ENCODE results near the gene DOK6.
"Not testable (repeated sequence)": the region's sequence is repeated elsewhere in the genome, so short reads cannot be mapped to it uniquely, and the experiment has no call there.

The DOK6 gene

DNA sequence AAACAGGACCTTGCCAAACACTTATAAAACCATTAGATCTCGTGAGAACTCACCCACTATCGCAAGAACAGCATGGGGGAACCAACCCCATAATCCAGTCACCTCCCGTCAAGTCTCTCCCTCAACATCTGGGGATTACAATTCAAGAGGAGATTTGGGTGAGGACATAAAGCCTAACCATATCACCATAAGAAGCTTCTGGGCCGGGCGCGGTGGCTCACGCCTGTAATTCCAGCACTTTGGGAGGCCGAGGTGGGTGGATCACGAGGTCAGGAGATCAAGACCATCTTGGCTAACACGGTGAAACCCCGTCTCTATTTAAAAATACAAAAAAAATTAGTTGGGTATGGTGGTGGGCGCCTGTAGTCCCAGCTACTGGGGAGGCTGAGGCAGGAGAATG lies 434.3 kb downstream of the DOK6 start:
- DNase-seq: not testable (repeated sequence)

DNA sequence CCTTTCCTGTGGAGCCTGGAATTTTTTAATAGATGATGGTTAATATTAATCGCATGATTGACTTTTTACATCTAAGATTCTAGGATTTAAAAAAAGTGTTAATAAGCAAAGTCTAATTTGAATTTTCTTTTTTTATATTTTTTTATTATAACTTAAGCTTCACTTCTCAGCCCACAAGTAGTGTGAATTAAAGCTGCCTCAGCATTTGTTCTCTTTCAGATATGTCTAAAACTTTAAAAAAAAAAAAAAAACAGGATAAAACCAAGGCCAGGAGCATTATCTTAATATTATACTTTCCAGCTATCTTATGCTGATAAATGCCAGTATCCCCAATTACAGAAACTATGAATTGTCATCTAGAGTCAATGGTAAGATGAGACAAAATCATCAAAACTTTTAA lies 437.3 kb downstream of the DOK6 start:
- no peak for DNase-seq

DNA sequence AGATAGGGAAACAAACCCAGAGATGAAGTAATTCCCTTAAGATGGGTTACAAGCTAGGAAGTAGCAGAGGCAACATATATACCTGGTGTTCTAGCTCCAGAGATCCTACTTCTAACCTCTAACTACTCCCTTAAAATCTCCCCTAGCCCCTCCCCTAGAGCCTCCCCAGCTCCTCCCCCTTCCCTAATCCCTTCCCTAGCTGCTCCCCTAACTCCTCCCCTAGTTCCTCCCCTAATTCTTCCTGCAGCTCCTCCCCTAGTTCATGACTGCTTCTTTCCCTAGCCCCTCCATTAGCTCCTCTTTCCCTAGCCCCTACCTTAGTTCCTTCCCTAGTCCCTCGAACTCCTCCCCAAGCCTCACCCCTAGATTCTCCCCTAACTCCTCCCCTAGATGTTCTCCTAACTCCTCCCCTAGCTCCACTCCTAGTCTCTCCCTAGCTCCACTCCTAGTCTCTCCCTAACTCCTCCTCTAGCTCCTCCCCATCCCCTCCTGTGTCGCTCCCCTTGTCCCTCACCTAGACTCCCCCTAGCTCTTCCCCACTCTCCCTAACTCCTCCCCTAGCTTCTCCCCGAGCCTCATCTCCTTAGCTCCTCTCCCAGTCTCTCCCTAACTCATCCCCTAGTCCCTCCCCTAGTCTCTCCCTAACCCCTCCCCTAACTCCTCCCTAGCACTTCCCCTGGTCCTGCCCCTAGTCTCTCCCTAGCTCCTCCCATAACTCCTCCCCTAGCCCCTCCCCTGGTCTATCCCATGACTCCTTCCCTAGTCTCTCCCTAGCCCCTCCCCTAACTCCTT lies 438.1 kb downstream of the DOK6 start:
- DNase-seq: no peak

DNA sequence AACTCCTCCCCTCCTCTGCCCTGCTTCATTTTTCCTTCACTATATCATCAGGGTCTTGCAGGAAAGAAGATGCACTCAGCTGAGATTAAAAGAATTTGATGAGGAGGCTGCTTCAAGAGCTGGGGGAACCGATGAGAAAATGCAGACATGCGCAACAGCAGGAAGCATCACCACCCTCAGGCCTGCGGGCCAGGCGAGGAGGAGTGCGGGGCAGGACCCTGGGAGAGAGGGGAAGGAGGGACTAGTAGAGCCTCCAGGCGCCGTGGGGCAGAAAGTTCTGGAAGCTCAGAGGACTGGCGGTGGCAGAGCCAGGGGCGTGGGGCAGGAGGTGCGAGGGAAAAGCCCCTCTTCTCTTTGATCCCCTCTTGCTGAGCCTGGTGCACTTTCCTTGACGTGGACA lies 438.8 kb downstream of the DOK6 start:
- DNase-seq: no peak

DNA sequence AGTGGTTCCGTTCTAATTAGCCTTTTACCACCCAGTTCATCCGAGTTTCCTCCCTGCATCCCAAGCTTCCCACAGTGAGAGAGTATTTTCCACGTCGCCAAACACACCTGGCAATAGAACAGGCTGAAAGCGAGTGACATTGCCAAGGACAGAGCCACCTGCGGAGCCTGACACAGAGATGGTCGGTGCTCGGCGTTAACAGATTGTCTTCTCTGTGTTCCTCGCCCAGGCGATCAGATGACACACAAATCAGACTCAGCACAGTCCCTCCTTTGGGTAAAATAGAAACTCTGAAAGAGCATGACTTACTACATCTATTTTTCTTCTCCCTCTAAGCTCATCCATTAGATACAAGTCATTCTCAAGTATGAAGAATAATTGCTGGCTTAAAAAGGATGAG lies 439.3 kb downstream of the DOK6 start:
- no peak for DNase-seq

DNA sequence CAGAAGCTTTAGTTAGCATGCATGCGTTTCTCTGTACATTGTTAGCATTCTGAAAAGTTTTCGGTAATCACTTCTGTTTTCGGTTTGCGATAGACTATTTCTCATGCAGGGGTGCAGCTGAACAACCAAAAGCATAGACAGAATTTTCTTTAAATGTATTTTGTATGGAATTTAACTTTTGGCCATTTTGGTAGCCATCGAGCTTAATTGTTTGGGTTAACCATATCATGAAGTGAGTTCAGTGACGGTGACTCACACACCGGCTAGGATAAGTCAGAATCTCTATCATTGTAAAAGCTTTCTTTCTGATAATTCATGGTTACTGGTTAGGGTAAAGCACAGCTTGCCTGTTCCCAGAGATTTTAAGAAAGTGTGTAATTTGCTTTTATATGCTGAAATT lies 439.8 kb downstream of the DOK6 start:
- DNase-seq: no peak

DNA sequence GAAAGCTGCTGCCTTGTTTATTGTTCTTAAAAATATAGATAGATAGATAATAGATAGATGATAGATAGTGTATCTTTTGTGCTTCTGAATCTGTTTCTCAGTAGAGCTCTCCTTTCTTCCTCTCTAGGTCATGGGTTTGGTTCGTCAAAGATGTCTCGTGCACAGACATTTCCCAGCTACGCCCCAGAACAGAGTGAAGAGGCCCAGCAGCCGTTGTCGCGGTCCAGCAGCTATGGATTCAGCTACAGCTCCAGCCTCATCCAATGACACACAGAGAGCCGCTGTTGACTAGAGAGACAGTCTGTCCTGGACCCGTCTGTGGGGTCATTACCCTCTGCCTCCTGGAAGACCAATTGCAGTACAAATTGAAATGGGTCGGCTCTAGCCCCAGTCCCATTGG lies 440.4 kb downstream of the DOK6 start:
- DNase-seq: no peak

DNA sequence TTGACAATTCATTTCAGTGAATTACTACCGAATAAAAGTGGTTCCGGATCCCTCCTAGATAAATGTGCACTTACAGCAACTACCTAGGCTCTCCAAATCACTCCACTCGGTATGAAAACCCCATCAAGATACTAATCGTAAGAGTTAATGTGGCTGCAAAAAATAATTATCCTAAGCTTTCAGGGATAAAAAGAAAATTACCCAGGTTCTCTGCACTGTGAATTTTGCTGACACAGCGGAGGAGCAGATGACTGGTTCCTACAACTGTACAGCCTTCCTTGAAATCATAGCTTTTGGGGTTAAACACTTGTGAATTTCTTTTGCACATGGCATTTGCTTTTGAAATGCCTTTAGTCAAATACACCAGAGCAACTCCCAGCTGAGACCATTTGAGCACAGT lies 442.3 kb downstream of the DOK6 start:
- no peak for DNase-seq

DNA sequence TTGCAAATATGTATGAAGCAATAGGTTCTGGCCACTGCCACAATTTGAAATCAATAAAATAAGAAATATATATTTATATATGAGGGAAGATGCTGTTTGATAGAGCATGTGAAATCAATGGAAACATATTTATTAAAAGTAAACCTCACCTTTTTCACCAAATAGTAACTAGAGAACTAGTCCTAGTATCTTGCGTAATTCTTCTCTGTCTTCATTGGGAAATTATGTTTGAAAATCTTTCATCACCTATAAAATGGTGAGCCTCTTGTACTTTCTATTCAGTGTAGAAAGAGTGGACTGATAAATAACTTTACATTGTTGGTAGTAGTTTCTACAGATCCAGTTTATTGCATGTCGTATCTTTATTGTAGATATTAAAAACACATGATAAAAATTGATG lies 444.0 kb downstream of the DOK6 start:
- no peak for DNase-seq

DNA sequence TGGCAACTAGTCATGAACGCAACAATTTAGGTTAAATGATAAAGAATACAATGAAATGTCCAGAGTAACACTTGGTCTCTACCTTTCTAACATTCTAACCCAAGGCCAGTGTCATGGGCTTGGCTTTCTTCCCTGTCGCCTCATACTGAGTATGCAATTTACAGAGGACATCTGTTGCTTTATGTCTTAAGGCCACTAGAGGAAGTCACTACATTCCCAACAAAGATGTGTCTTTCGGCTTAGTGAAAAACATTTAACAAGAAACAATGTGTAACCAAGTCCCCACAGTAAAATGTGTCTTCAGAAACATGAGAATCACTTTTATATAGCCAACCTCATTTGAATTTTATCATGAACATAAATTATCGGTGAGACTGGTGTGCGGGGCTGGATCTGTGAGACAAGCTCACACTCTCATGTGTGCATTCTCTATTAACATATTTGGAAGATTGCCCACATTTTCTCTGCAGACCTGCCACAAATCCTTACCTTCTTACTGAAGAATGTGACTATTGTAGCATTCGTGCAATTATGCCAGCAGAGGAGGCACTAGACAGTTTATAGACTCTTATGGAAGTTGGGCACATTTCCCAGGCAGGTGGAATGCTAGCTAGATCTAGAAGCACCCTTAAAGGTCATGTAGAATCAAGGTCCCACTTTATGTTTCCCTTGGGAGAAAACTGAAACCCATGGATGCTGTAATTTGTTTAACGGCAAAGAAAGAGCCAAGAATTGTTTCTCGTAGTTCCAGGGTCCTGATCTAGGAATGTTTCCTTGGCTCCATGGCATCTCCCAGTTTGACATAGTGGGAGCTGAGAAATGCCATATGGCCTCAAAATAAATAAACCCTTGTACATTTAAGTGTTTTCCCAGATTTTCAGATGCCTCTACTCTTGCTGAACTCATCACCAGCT lies 445.2 kb downstream of the DOK6 start:
- no peak for DNase-seq

DNA sequence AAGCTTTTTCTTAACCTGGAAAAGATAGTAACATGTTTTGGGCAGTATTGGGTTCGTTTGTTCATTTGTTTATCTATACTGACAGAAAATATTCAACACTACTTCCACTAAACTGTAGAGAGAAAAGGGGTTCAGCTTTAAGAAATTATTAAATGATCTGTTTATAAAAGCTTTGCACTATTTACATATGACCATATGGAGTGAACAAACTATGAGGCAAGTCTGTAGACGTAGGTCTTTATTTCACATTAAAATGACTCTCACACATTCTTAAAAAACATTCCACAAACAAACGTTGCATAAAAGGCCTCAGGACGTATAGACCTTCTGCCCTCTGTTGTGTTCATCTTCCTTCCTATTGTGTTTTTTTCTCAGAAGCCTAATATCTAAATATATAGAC lies 452.4 kb downstream of the DOK6 start:
- no peak for DNase-seq

DNA sequence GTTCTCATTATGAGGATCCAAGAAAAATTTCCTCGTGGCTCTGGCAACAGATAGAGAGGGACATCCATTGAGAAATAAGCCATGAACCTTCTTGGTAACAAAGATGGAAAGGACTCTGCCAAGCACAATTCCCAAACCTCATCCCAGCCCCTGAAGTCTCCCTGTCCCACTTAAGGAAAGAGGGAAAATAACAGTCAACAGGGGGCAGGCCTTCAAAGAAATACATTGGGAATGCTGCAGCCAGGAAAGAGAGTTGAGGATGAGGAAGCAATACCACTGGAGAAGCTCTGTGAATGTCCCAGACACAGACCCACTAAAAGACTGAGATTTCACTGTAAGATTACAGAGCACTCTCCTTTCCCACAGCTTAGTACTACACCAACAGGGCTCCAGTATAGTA lies 453.8 kb downstream of the DOK6 start:
- DNase-seq: no peak

DNA sequence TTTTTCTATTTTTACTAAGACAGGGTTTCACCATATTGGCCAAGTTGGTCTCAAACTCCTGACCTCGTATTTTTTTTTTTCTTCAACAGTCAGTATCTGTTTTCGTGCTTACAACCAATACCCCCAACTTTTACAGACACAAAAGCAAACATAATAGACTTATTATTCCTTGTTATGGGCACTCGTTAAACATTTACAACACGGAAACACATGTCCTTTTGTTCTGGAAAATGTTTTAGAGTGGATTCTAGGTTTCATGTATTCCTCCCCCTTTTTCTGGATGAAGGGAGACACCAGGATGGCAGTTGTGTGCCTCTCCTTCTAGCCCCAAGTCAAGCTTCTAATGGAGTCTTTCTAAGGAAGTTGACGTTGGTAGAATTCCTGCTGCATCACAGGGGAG lies 458.2 kb downstream of the DOK6 start:
- no peak for DNase-seq

DNA sequence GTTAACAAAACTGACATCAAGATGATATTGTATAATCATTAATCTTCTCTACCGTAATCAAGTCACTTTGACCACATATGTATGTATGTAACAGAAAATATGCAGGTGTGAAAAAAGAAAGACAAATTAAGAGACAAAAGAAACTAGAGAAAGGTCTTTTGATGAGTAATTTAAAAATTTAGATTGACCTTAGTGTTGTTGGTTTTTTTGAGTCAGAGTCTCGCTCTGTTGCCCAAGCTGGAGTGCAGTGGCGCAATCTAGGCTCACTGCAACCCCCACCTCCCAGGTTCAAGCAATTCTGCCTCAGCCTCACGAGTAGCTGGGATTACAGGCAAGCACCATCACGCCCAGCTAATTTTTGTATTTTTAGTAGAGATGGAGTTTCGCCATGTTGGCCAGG lies 464.1 kb downstream of the DOK6 start:
- not testable (repeated sequence) for DNase-seq

DNA sequence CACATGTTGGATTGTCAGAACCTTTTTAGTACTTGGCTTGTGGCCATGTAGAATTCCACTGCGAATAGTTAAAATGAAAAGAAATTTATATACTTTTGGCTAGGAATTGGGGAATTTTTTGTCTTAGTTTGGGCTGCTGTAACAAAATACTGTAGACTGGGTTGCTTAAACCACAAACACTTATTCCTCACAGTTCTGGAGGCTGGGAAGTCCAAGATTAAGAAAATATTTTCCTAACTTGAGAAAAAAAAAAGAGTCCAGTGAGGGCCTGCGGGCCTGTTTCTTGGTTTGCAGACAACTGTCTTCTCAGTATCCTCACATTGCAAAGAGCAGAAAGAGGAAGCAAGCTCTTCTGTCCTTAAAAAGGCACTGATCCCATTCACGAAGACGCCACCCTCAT lies 465.1 kb downstream of the DOK6 start:
- DNase-seq: no peak

DNA sequence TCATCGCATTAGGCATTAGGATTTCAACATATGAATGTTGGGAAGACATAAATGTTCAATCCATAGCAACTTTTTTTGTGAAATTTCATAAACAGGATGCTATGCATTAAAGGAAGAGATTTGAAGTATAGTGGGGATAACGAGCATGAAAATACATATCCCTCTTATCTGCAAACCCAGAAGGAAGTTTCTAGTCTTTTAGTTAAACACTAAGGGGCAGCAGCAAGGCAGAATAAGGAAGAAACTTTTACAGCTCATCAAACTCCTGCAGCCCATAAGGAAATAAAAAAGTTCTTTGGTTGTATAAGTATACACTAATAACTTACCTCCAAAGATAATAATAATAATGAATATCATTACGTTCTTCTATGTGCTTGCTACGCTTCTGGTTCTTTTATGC lies 465.5 kb downstream of the DOK6 start:
- no peak for DNase-seq

DNA sequence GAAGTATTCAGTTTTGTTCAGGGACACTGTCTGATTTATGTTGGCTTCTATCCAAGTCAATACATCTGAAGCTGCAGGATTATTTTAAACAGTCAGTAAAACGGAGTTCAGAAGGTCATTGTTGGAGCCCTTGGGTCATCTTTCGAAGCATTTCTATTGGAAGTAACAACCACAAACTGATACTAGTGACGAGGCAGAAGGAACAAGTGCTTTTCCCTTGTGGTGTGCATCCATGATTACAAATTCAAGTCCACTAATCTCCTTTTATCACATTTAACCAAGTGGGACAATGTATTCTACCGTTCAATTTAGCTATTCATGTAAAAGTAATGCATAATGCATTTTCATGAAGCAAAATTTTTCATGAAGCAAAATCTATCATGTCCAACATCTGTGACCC lies 470.0 kb downstream of the DOK6 start:
- DNase-seq: no peak

DNA sequence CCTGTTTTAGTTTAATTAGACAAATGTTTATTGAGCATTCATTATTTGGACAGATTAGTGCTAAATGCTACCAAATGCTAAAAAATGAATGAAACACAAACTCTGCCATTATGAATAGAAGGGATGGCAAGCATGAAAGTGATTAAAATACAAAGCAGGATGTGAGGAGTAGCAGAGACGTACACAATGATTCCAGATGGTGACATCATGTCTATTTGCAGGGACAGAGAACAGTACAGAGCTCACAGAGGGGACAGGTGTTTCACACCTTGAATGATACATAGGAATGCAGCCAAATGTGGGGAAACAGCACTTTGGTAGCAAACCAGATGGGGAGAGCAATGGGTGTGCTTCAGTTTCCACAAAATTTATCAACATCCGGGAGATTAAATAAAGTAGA lies 470.7 kb downstream of the DOK6 start:
- no peak for DNase-seq

DNA sequence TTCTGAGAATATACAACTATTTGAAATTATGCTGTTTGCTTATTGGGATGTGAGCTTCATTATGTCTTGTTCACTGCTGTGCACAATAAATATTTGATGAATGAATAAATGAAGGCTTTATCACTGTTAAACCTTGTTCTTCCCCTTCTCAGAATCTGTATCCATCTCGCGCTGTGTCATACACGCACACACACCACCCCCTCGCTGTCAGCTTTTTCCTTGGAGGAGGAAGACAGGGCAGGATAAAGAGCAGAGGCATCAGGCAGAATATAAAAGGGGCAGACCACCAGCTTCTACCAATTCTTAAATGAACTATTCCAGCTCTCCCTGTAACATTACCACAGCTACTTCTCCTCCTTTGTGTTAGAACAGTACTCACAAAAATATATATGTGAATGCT lies 472.0 kb downstream of the DOK6 start:
- no peak for DNase-seq

DNA sequence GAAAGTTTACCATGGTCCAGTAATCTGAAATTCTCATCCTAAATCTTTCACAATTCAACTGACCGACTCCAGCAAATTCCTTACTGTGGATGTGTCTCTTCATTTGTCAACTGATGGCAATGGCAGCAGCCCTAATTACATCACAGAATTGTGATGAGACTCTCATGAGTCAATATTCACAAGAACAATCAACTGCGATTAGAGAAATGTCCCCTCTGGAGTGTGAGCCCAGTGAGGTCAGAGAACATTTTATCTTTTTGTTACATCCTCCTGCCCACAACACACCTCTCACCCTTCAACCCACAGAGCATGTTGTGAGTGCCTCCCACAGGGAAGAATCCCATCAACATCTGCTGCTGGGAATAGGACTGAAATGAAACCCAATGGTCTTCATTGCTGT lies 473.4 kb downstream of the DOK6 start:
- DNase-seq: no peak

DNA sequence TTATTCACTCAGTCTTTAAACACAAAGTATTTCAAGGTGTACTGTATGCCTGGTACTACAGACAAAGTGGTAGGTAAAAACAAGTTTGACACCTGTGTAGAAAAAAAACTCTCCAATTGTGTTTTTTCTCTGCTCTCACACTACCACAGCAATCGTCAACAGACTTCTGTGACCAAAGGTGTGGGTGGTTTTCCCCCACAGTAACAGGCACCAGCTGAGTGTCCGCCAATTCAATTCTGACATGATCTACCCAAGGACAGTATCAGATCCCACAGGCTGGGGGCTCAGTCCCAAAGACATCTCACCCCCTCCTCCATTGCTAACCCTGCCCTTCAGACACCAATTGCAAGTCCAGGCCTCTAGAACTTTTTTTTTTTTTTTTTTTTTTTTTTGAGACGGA lies 475.8 kb downstream of the DOK6 start:
- no peak for DNase-seq

DNA sequence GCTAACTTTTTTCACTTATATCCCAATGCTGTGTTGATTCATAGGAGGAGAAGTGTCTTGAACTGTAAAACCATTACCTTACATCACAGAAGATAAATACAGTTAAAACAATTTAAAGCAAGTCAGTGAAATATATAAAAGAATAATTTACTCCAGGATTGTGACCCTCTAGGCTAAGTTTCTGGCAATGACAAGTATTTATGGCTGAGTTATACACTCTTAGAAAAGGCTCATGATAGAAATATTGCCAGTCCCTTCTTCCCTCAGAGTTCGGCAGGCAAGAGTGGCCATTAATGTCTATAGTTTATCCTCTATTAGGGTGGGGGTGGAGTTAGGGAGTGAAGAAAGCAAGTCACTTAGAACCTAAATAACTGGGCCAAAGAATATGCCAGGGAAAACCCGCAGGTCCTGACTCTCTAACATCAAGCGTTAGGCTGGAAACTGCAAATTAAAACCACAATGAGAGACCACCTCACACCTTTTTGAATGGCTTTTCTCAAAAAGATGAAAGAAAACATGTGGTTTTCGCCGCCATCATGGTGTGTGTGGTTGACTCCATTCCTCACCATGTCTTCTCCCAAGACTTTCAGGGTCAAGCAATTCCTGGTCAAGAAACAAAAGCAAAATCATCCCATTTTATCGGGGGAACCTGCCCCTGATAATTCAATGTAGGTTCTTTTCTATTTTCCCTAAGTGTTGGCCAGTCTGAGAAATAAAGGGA lies 477.7 kb downstream of the DOK6 start:
- DNase-seq: no peak

DNA sequence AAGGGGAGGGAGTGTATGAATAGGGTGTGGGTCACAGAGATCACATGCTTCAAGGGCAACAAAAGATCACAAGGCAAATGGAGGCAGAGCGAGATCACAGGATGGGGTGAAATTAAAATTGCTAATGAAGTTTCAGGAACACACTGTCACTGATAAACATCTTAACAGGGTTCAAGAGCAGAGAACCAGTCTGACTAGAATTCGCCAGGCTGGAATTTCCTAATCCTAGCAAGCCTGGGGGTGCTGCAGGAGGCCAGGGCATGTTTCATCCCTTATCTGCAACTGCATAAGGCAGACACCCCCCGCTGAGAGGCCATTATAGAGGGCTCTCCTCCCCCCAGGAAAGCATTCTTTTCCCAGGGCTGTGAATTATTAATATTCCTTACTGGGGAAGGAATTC lies 478.4 kb downstream of the DOK6 start:
- not testable (repeated sequence) for DNase-seq

DNA sequence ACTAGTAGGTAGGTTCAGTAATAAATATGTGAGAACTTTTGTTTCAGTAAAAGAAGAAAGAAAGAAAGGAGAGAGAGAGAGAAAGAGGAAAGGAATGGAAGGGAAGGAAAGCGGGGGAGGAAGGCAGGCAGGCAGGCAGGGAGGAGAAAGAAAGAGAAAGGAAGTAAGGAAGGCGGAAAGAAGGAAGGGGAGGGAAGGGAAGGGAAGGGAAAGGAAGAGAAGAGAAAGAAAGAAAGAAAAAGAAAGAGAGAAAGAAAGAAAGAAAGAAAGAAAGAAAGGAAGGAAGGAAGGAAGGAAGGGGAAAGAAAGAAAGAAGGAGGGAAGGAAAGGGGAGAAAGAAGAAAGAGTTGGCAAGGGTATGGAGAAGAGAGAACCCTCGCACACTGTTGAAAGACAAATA lies 479.4 kb downstream of the DOK6 start:
- DNase-seq: no peak
